ENCODE results near the gene PIANP. TPM values are rescaled to one million over a fixed set of nuclear protein-coding genes. Genes with fewer than 3 reads are reported as not detected.

Gene PIANP
- total RNA-seq, 2 donors from 2014 or later, result 1.3 to 1.9 TPM

GRCh38 chr12:6684609-6685008 is 16.0 kb downstream of the PIANP start:
- H3K36me3 Mint-ChIP-seq (ENCODE audit: low read depth), result peaks cover 3% of the 10 kb centered on the region
- H3K4me3 Mint-ChIP-seq, result no peak overlapping the region

GRCh38 chr12:6676962-6677361 is 23.7 kb downstream of the PIANP start:
- H3K4me3 Mint-ChIP-seq, result no peak overlapping the region
- H3K27me3 Mint-ChIP-seq, result no peaks in the 10 kb centered on the region
- ATAC-seq (no peak), DNase-seq (no peak)
- H3K4me1 Mint-ChIP-seq, result peaks cover 4% of the 10 kb centered on the region
- no peaks in the 10 kb centered on the region for H3K9me3 ChIP-seq (ENCODE audit: control insufficient read depth, low read length, poor library complexity, severe bottlenecking)
- no peak overlapping the region for H3K27ac Mint-ChIP-seq
- H3K36me3 Mint-ChIP-seq (ENCODE audit: low read depth), result peaks cover 10% of the 10 kb centered on the region

More at GRCh38 chr12:6684609-6685008, 16.0 kb downstream of the PIANP start:
- H3K27ac Mint-ChIP-seq, result peak overlapping the region; percentile 85
- H3K4me1 Mint-ChIP-seq, result peaks cover 41% of the 10 kb centered on the region
- no peak for ATAC-seq
- no peak for DNase-seq
- no peaks in the 10 kb centered on the region for H3K27me3 Mint-ChIP-seq
- H3K9me3 ChIP-seq (ENCODE audit: control insufficient read depth, low read length, poor library complexity, severe bottlenecking), result no peaks in the 10 kb centered on the region

- peaks cover 4% of the 10 kb centered on the region for H3K4me1 Mint-ChIP-seq
- ATAC-seq (no peak), DNase-seq (no peak)
- H3K9me3 ChIP-seq (ENCODE audit: control insufficient read depth, low read length, poor library complexity, severe bottlenecking), result no peaks in the 10 kb centered on the region
- H3K36me3 Mint-ChIP-seq (ENCODE audit: low read depth), result peaks cover 17% of the 10 kb centered on the region
- H3K27me3 Mint-ChIP-seq, result no peaks in the 10 kb centered on the region
- H3K4me3 Mint-ChIP-seq, result no peak overlapping the region
- H3K27ac Mint-ChIP-seq, result peak overlapping the region; percentile 27
These were observed 28.5 kb downstream of the PIANP start for GRCh38 chr12:6672143-6672542.

- no peak for ATAC-seq
- H3K36me3 Mint-ChIP-seq (ENCODE audit: low read depth), result peaks cover 13% of the 10 kb centered on the region
- no peak for DNase-seq
- H3K9me3 ChIP-seq (ENCODE audit: control insufficient read depth, low read length, poor library complexity, severe bottlenecking), result no peaks in the 10 kb centered on the region
- peaks cover 7% of the 10 kb centered on the region for H3K4me1 Mint-ChIP-seq
- no peaks in the 10 kb centered on the region for H3K27me3 Mint-ChIP-seq
- H3K4me3 Mint-ChIP-seq, result no peak overlapping the region
- no peak overlapping the region for H3K27ac Mint-ChIP-seq
These were observed 32.9 kb downstream of the PIANP start for GRCh38 chr12:6667559-6668210.

GRCh38 chr12:6666211-6666610 is 34.4 kb downstream of the PIANP start:
- peaks cover 14% of the 10 kb centered on the region for H3K4me1 Mint-ChIP-seq
- ATAC-seq, result no peak
- DNase-seq, result no peak
- no peak overlapping the region for H3K27ac Mint-ChIP-seq
- no peaks in the 10 kb centered on the region for H3K9me3 ChIP-seq (ENCODE audit: control insufficient read depth, low read length, poor library complexity, severe bottlenecking)
- peaks cover 7% of the 10 kb centered on the region for H3K36me3 Mint-ChIP-seq (ENCODE audit: low read depth)
- no peaks in the 10 kb centered on the region for H3K27me3 Mint-ChIP-seq
- H3K4me3 Mint-ChIP-seq, result no peak overlapping the region

GRCh38 chr12:6664902-6665301 is 35.7 kb downstream of the PIANP start:
- peak overlapping the region; percentile 99 for H3K27ac Mint-ChIP-seq
- peaks cover 14% of the 10 kb centered on the region for H3K4me1 Mint-ChIP-seq
- H3K36me3 Mint-ChIP-seq (ENCODE audit: low read depth), result peaks cover 7% of the 10 kb centered on the region
- ATAC-seq (no peak), DNase-seq (no peak)
- no peaks in the 10 kb centered on the region for H3K27me3 Mint-ChIP-seq
- H3K4me3 Mint-ChIP-seq, result no peak overlapping the region
- H3K9me3 ChIP-seq (ENCODE audit: control insufficient read depth, low read length, poor library complexity, severe bottlenecking), result no peaks in the 10 kb centered on the region

- Mint-ChIP-seq H3K27me3 (no peaks in the 10 kb centered on the region), H3K4me3 (peak within 1 kb of the TSS; percentile 100), H3K27ac (peak within 1 kb of the TSS; percentile 99), H3K36me3 (ENCODE audit: low read depth) (peaks cover 11% of the 10 kb centered on the region), H3K4me1 (peaks cover 22% of the 10 kb centered on the region)
- ATAC-seq, result peak; percentile 99
- H3K9me3 ChIP-seq (ENCODE audit: control insufficient read depth, low read length, poor library complexity, severe bottlenecking), result no peaks in the 10 kb centered on the region
- DNase-seq, result peak; percentile 83 to 93 (median 90)
These were observed 37.5 kb downstream of the PIANP start, which contains the start of gene ING4 for GRCh38 chr12:6662906-6663742. ING4 (minus strand) TSS chr12:6663119; CDS start chr12:6663101, 18 bp downstream.

GRCh38 chr12:6662602-6662905 is 38.1 kb downstream of the PIANP start:
- peak overlapping the region; percentile 100 for H3K4me3 Mint-ChIP-seq
- peaks cover 7% of the 10 kb centered on the region for H3K36me3 Mint-ChIP-seq (ENCODE audit: low read depth)
- no peaks in the 10 kb centered on the region for H3K9me3 ChIP-seq (ENCODE audit: control insufficient read depth, low read length, poor library complexity, severe bottlenecking)
- no peaks in the 10 kb centered on the region for H3K27me3 Mint-ChIP-seq
- H3K4me1 Mint-ChIP-seq, result peaks cover 22% of the 10 kb centered on the region
- DNase-seq (no peak), ATAC-seq (peak; percentile 63)
- peak overlapping the region; percentile 99 for H3K27ac Mint-ChIP-seq

- Mint-ChIP-seq H3K4me1 (peaks cover 16% of the 10 kb centered on the region), H3K4me3 (no peak overlapping the region), H3K36me3 (ENCODE audit: low read depth) (peaks cover 14% of the 10 kb centered on the region), H3K27me3 (no peaks in the 10 kb centered on the region), H3K27ac (no peak overlapping the region)
- DNase-seq (no peak), ATAC-seq (no peak)
- no peaks in the 10 kb centered on the region for H3K9me3 ChIP-seq (ENCODE audit: control insufficient read depth, low read length, poor library complexity, severe bottlenecking)
These were observed 46.6 kb downstream of the PIANP start for GRCh38 chr12:6653987-6654386.

- no peak for DNase-seq
- Mint-ChIP-seq H3K36me3 (ENCODE audit: low read depth) (peaks cover 9% of the 10 kb centered on the region), H3K27me3 (no peaks in the 10 kb centered on the region), H3K4me3 (no peak overlapping the region), H3K27ac (no peak overlapping the region), H3K4me1 (peaks cover 11% of the 10 kb centered on the region)
- H3K9me3 ChIP-seq (ENCODE audit: control insufficient read depth, low read length, poor library complexity, severe bottlenecking), result no peaks in the 10 kb centered on the region
- ATAC-seq, result no peak
These were observed 47.3 kb downstream of the PIANP start for GRCh38 chr12:6653342-6653741.

- Mint-ChIP-seq H3K4me1 (peaks cover 12% of the 10 kb centered on the region), H3K27ac (peak overlapping the region; percentile 41), H3K4me3 (no peak overlapping the region), H3K36me3 (ENCODE audit: low read depth) (peaks cover 12% of the 10 kb centered on the region), H3K27me3 (no peaks in the 10 kb centered on the region)
- no peak for DNase-seq
- H3K9me3 ChIP-seq (ENCODE audit: control insufficient read depth, low read length, poor library complexity, severe bottlenecking), result no peaks in the 10 kb centered on the region
- ATAC-seq, result no peak
These were observed 48.2 kb downstream of the PIANP start for GRCh38 chr12:6652391-6652790.

- H3K27me3 Mint-ChIP-seq, result peaks cover 7% of the 10 kb centered on the region
- no peak overlapping the region for H3K4me3 Mint-ChIP-seq
- no peak for DNase-seq
- no peaks in the 10 kb centered on the region for H3K9me3 ChIP-seq (ENCODE audit: control insufficient read depth, low read length, poor library complexity, severe bottlenecking)
- H3K36me3 Mint-ChIP-seq (ENCODE audit: low read depth), result peaks cover 13% of the 10 kb centered on the region
- no peak overlapping the region for H3K27ac Mint-ChIP-seq
- H3K4me1 Mint-ChIP-seq, result peaks cover 19% of the 10 kb centered on the region
- no peak for ATAC-seq
These were observed 49.8 kb downstream of the PIANP start for GRCh38 chr12:6650832-6651231.

GRCh38 chr12:6647083-6647604 is 53.5 kb downstream of the PIANP start, which contains the start of gene ACRBP:
ACRBP (minus strand) TSS chr12:6647432; CDS start chr12:6647366, 66 bp downstream.
- Mint-ChIP-seq H3K36me3 (ENCODE audit: low read depth) (peaks cover 10% of the 10 kb centered on the region), H3K4me1 (peaks cover 14% of the 10 kb centered on the region), H3K4me3 (peak within 1 kb of the TSS; percentile 83), H3K27ac (peak within 1 kb of the TSS; percentile 56), H3K27me3 (peaks cover 7% of the 10 kb centered on the region)
- no peaks in the 10 kb centered on the region for H3K9me3 ChIP-seq (ENCODE audit: control insufficient read depth, low read length, poor library complexity, severe bottlenecking)
- DNase-seq, result peak in 1 of 3 donors; percentile 20
- ATAC-seq, result peak; percentile 76
